ENCODE measurements around the gene RPGRIP1.
"Not testable (repeated sequence)": the region's sequence is repeated elsewhere in the genome, so short reads cannot be mapped to it uniquely, and the experiment has no call there.

Gene RPGRIP1

GRCh38 chr14:21299562-21300130, 19.8 kb downstream of the RPGRIP1 start:
- no peak for DNase-seq (ENCODE audit: low read depth in 2 of 2)

GRCh38 chr14:21300892-21301291, 21.0 kb downstream of the RPGRIP1 start:
- DNase-seq (ENCODE audit: low read depth in 2 of 2): peak in 1 of 2 donors; percentile 6

GRCh38 chr14:21302013-21302835, 22.3 kb downstream of the RPGRIP1 start:
- no peak for DNase-seq (ENCODE audit: low read depth in 2 of 2)

GRCh38 chr14:21302836-21303140, 22.9 kb downstream of the RPGRIP1 start:
- DNase-seq (ENCODE audit: low read depth in 2 of 2): not testable (repeated sequence)

DNA sequence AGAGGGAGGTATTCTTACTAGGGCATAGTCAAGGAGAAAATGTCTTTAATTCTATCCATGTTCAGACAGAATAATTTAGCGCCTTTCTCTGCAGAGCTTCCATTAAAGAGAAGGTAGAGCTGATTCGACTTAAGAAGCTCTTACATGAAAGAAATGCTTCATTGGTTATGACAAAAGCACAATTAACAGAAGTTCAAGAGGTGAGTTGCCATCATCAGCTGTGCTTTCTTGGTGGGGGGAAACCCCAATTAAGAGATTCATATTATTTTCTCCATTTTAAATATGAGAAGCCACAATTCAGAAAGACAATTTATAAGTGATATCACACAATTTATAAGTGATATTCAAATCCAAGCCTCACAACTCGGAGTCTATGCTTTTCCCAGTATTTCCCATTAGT, 27.8 kb downstream of the RPGRIP1 start:
- no peak for DNase-seq (ENCODE audit: low read depth in 2 of 2)

- DNase-seq (ENCODE audit: low read depth in 2 of 2): no peak
Measured at GRCh38 chr14:21308132-21308478, 28.2 kb downstream of the RPGRIP1 start.

DNA sequence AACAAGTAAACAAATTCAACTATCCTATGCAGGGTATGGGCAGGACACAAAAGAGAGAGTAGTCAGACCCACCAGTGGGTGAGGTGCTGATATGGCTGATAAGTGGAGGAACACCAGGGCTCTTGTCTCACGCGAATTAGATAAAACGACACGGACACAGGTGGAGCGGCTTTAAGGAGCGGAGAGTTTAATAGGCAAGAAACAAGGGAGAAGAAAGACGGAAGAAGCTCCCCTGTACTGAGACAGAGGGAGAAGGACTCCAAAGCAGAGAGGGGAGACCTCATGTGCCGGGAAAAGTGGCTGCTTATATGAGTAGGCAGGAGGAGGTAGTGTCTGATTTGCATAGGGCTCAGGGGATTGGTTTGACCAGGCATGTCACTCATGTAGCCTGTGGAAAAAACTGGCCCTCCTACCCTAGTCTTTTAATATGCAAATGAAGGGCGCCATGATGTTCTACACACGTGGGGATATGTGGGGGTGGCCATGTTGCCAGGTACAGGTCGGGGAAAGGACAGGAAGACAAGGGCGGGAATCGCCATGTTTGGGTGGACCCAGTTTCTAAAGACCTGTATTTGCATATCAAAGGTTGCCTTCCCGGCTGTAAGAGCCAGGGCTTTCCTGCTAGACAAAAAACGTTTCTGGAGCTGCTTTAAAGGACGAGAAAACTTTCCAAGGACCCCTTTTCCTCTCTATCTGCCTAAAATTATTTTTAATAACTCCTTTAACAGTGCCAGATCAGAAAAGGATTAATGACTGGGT, 28.8 kb downstream of the RPGRIP1 start:
- peak; percentile 38 to 62 for DNase-seq (ENCODE audit: low read depth in 2 of 2)

GRCh38 chr14:21309238-21309636, 29.4 kb downstream of the RPGRIP1 start:
- no peak for DNase-seq (ENCODE audit: low read depth in 2 of 2)

DNA sequence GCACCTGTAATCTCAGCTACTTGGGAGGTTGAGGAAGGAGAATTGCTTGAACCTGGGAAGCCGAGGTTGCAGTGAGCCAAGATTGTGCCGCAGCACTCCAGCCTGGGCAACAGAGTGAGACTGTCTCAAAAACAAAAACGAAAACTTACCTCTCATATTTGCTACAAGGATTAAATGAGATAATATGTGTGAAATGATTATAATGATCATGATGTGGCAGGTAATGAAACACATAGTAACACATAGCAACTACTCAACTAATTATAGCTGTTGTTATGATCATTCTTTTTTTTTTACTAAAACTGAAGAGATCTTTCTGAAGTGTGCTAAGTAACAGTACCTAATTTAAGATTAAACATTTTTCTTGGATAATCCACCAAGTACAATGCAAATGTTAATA, 30.1 kb downstream of the RPGRIP1 start:
- no peak for DNase-seq (ENCODE audit: low read depth in 2 of 2)

GRCh38 chr14:21311614-21312013, 31.7 kb downstream of the RPGRIP1 start:
- DNase-seq (ENCODE audit: low read depth in 2 of 2): no peak

DNA sequence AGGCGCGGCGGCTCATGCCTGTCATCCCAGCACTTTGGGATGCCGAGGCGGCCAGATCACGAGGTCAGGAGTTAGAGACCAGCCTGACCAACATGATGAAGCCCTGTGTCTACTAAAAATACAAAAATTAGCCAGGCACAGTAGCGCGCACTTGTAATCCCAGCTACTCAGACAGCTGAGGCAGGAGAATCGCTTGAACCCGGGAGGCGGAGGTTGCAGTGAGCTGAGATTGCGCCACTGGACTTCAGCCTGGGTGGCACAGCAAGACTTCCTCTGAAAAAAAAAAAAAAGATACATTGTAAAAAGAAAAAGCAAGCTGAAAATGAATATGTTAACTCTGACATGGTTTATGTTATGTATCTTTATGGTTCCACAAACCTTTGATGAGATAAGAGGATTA, 33.6 kb downstream of the RPGRIP1 start:
- DNase-seq (ENCODE audit: low read depth in 2 of 2): no peak

- no peak for DNase-seq (ENCODE audit: low read depth in 2 of 2)
Measured at GRCh38 chr14:21317398-21317797, 37.5 kb downstream of the RPGRIP1 start.

GRCh38 chr14:21320913-21321312, 41.0 kb downstream of the RPGRIP1 start:
- no peak for DNase-seq (ENCODE audit: low read depth in 2 of 2)

- no peak for DNase-seq (ENCODE audit: low read depth in 2 of 2)
Measured at GRCh38 chr14:21322716-21323115, 42.8 kb downstream of the RPGRIP1 start.

GRCh38 chr14:21326972-21327371, 47.1 kb downstream of the RPGRIP1 start:
- no peak for DNase-seq (ENCODE audit: low read depth in 2 of 2)

Measured in stimulated activated CD8-positive, alpha-beta memory T cell treated with anti-CD3 and anti-CD28 coated beads, Interleukin-2, amount 100 ng/mL, for 48 hours (primary cell).